Peyer's patch (tissue), 4 donors: ENCODE results near the gene CPSF3. TPM values are rescaled to one million over a fixed set of nuclear protein-coding genes. Genes with fewer than 3 reads are reported as not detected.
A peak's percentile ranks its signal among the peaks of the same experiment; 100 is the strongest.

ENCODE experiments used
- DNase-seq, 3 donors: peaks; one replicate each; pipeline ENCODE4 v3.0.0-alpha.2; 2017 to 2019
- H3K27ac ChIP-seq, 4 donors: fragments of 200-600 bp; sonication (generic); one replicate each; pipeline ENCODE4 v1.5.1; 2016 to 2019
- H3K27me3 ChIP-seq, 2 donors: fragments of 200-600 bp; sonication (generic); one replicate each; pipeline ENCODE4 v1.5.1; 2019
- H3K36me3 ChIP-seq, 3 donors: fragments of 200-600 bp; sonication (generic); one replicate each; pipeline ENCODE4 v1.5.1; 2016 to 2019
- H3K4me1 ChIP-seq, 4 donors: fragments of 200-600 bp; sonication (generic); one replicate each; pipeline ENCODE4 v1.5.1; 2016 to 2019
- H3K4me3 ChIP-seq, 4 donors: fragments of 200-600 bp; sonication (generic); 1 replicate in 3 of 4; 2 replicates in 1 of 4; pipeline ENCODE4 v1.5.1; 2016 to 2019; ENCODE audit warnings: mild to moderate bottlenecking in 1 of 4
- H3K9me3 ChIP-seq, 4 donors: fragments of 200-600 bp; sonication (generic); one replicate each; pipeline ENCODE4 v1.5.1; 2016 to 2019; ENCODE audit warnings: mild to moderate bottlenecking in 1 of 4
- CTCF ChIP-seq, 6 experiments: fragments of 450-650 bp in 4 of 6; fragments of 200-600 bp in 2 of 6; sonication (generic) in 1 of 6; IDR thresholded peaks; one replicate each; pipeline ENCODE4 v1.5.1; 2017 to 2019; ENCODE audit warnings: antibody characterized with exemption in 6 of 6, mild to moderate bottlenecking in 3 of 6, moderate library complexity in 1 of 6
- POLR2A ChIP-seq, 2 donors: fragments of 450-650 bp; IDR thresholded peaks; one replicate each; pipeline ENCODE4 v1.5.1; 2017; ENCODE audit warnings: antibody characterized with exemption in 2 of 2, mild to moderate bottlenecking in 2 of 2, moderate library complexity in 2 of 2
- total RNA-seq, 4 donors: library from RNA; depleted of rRNA; stranded (reverse); fragments of >200 nt; gene quantifications; one replicate each; pipeline ENCODE4 v1.1.0, GENCODE V29; 2016

CPSF3 gene
- total RNA-seq, 4 donors from 2014 or later: 20.1 to 57.8 (median 32.0) TPM

- Histone ChIP-seq H3K27ac (peak overlapping the region in 2 of 4 donors; percentile 94), H3K27me3 (no peaks in the 10 kb centered on the region), H3K4me1 (peaks cover 0 to 25% (median 4%) of the 10 kb centered on the region in 4 donors), H3K4me3 (peak overlapping the region; percentile 79 to 96 (median 85)), H3K9me3 (no peaks in the 10 kb centered on the region), H3K36me3 (peaks cover 0 to 3% (median 0%) of the 10 kb centered on the region in 3 donors)
- DNase-seq: no peak
- TF ChIP-seq CTCF (IDR thresholded peaks at IDR 0.05) (no peak), POLR2A (IDR thresholded peaks at IDR 0.05) (no peak)
Observed at GRCh38 chr2:9424447-9425164, 1.2 kb downstream of the CPSF3 start.

- Histone ChIP-seq H3K36me3 (peaks cover 0 to 46% (median 0%) of the 10 kb centered on the region in 3 donors), H3K9me3 (no peaks in the 10 kb centered on the region), H3K27me3 (no peaks in the 10 kb centered on the region), H3K4me1 (peaks cover 0 to 13% (median 3%) of the 10 kb centered on the region in 4 donors), H3K27ac (no peak overlapping the region), H3K4me3 (no peak overlapping the region)
- no peak for TF ChIP-seq POLR2A (IDR thresholded peaks at IDR 0.05)
- TF ChIP-seq CTCF (IDR thresholded peaks at IDR 0.05): no peak
- DNase-seq: no peak
Observed at GRCh38 chr2:9428965-9429577, 5.6 kb downstream of the CPSF3 start.

DNA sequence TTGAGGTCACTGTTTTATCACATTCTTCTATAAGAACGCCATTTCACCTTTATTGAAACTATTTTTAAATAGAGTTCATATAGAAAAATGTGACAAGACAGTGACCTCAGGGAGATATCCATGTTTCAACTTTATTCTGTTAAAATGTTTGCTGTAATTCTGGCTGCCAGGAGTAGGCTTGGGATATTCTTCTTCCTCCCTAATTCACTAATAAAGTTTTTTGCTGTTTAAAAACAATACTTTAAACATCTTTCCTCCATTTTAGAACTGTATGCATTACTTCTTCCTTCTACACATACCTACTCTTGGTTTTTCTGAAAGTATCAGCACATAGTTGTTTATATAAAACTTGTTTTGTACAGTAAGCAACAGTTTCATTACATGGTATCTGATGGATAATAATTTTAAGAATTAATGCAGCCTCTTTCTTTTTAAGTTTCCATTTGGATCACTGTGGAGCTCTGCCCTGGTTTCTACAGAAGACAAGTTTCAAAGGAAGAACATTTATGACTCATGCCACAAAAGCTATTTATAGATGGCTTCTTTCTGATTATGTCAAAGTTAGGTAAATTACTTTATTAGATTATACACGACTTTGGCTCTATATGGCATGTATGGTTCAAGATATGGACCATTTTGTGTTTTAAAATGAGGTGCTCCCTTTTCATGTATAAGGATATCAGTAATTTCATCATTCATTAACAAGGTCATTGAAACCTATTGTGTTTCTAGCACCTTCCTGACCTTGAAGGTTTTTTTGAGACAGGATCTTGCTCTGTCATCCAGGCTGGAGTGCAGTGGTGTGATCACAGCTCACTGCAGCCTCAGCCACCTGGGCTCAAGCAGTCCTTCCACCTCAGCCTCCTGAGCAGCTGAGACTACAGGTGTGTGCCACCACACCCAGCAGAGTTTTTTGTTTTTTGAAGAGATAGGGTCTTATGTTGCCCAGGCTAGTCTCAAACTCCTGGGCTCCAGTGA lies 7.2 kb downstream of the CPSF3 start:
- no peak for DNase-seq
- TF ChIP-seq CTCF (IDR thresholded peaks at IDR 0.05) (no peak), POLR2A (IDR thresholded peaks at IDR 0.05) (no peak)
- Histone ChIP-seq H3K36me3 (peaks cover 0 to 55% (median 0%) of the 10 kb centered on the region in 3 donors), H3K4me1 (no peaks in the 10 kb centered on the region), H3K27ac (no peak overlapping the region), H3K4me3 (no peak overlapping the region), H3K27me3 (no peaks in the 10 kb centered on the region), H3K9me3 (no peaks in the 10 kb centered on the region)

DNA sequence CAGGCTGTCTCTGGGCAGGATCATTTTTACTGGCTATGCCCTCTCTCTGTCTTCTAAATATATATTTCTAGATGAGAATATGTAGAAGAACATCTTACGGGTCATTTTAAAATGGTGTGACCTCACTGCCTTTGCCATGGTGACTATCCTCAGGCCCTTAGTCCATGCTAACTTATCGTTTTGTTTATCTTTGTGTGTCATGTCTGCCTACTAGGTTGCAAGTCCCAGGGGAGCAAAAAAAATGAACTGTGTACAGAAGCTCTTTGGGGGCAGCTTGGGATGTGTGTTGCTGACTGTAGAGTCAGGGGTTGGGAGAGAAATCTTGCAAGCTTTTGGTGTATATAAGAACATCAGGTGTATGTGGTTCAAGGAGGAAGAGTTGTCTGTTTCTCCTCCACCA lies 11.0 kb downstream of the CPSF3 start:
- Histone ChIP-seq H3K36me3 (peaks cover 0 to 73% (median 0%) of the 10 kb centered on the region in 3 donors), H3K9me3 (no peaks in the 10 kb centered on the region), H3K4me3 (no peak overlapping the region), H3K4me1 (no peaks in the 10 kb centered on the region), H3K27ac (no peak overlapping the region), H3K27me3 (no peaks in the 10 kb centered on the region)
- TF ChIP-seq CTCF (IDR thresholded peaks at IDR 0.05) (no peak), POLR2A (IDR thresholded peaks at IDR 0.05) (no peak)
- DNase-seq: no peak

DNA sequence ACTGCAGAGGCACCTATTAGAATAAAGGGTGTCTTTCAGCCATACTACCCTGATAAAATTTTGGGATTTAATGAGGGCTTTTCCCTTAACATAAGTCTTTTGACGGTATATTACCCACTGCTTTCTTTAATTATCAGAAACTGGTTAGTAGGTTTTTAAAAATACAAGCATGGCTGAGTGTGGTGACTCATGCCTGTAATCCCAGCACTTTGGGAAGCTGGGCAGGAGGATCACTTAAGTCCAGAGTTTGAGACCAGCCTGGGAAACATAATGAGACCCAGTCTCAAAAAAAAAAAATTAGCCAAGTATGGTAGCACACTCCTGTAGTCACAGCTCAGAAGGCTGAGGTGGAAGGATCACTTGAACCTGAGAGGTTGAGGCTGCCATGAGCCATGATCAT lies 16.1 kb downstream of the CPSF3 start:
- Histone ChIP-seq H3K36me3 (peaks cover 0 to 69% (median 0%) of the 10 kb centered on the region in 3 donors), H3K27me3 (no peaks in the 10 kb centered on the region)
- TF ChIP-seq CTCF (IDR thresholded peaks at IDR 0.05): no peak
- no peak for TF ChIP-seq POLR2A (IDR thresholded peaks at IDR 0.05)

More for the DNA sequence above, 16.1 kb downstream of the CPSF3 start:
- no peaks in the 10 kb centered on the region for H3K9me3 ChIP-seq
- DNase-seq: no peak
- no peak overlapping the region for H3K4me3 ChIP-seq
- no peaks in the 10 kb centered on the region for H3K4me1 ChIP-seq
- peak overlapping the region in 1 of 4 donors; percentile 9 for H3K27ac ChIP-seq
